WTC11 (cell line): ENCODE results near the gene MCCC2.

Experiments used
- CBFB ChIP-seq: sonication (generic); formaldehyde crosslinking; IDR thresholded peaks from 2 replicates; pipeline ENCODE4 v1.8.1; 2022; ENCODE audit warnings: mild to moderate bottlenecking, low read depth, missing genetic modification reagents
- RELA ChIP-seq: sonication (generic); formaldehyde crosslinking; IDR thresholded peaks from 2 replicates; pipeline ENCODE4 v1.8.1; 2022; ENCODE audit warnings: missing genetic modification reagents, mild to moderate bottlenecking, borderline replicate concordance
- TF ChIP-seq, protein P1 (sequence below): fragments of 200-600 bp; IDR thresholded peaks from 2 replicates; pipeline ENCODE4 v1.8.0; 2022; ENCODE audit warnings: antibody characterized with exemption

DNA sequence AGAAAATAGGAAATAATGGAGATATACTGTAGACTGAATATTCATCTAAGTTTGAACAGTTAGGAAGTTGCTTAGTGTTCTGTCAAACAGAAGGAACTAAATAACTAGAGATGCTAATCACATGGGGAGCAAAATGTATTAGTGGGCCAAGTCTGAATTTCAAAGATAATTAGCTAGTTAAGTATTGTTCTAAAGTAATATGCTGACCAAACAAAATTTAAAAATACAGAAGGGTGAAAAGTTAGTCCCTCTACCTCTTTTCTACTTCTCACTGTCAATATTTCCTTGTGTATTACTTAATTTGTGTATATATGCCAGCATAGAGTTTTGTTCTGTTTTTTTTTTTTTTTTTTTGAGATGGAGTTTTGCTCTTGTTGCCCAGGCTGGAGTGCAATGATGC lies 4.0 kb downstream of the MCCC2 start:
- TF ChIP-seq RELA (CRISPR knock-in tag) (no peak), CBFB (no peak)
- TF ChIP-seq, protein P1, sequence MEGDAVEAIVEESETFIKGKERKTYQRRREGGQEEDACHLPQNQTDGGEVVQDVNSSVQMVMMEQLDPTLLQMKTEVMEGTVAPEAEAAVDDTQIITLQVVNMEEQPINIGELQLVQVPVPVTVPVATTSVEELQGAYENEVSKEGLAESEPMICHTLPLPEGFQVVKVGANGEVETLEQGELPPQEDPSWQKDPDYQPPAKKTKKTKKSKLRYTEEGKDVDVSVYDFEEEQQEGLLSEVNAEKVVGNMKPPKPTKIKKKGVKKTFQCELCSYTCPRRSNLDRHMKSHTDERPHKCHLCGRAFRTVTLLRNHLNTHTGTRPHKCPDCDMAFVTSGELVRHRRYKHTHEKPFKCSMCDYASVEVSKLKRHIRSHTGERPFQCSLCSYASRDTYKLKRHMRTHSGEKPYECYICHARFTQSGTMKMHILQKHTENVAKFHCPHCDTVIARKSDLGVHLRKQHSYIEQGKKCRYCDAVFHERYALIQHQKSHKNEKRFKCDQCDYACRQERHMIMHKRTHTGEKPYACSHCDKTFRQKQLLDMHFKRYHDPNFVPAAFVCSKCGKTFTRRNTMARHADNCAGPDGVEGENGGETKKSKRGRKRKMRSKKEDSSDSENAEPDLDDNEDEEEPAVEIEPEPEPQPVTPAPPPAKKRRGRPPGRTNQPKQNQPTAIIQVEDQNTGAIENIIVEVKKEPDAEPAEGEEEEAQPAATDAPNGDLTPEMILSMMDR: no peak
